EH (cell line): ENCODE measurements around the gene KCNMB1.
A peak's percentile ranks its signal among the peaks of the same experiment; 100 is the strongest.

Source experiments
- DNase-seq: peaks from one replicate; pipeline ENCODE4 v3.0.0-alpha.2; 2015; ENCODE audit warnings: low read depth

The KCNMB1 gene

GRCh38 chr5:170414786-170415185 lies 25.6 kb upstream of the KCNMB1 start:
- DNase-seq, result no peak

GRCh38 chr5:170413897-170414296 lies 24.7 kb upstream of the KCNMB1 start:
- no peak for DNase-seq

GRCh38 chr5:170411100-170411499 lies 21.9 kb upstream of the KCNMB1 start:
- no peak for DNase-seq

GRCh38 chr5:170410401-170410800 lies 21.2 kb upstream of the KCNMB1 start:
- no peak for DNase-seq

GRCh38 chr5:170408877-170409660 lies 19.9 kb upstream of the KCNMB1 start:
- no peak for DNase-seq

- no peak for DNase-seq
Observed at GRCh38 chr5:170408226-170408625, 19.1 kb upstream of the KCNMB1 start.

- DNase-seq, result no peak
Observed at GRCh38 chr5:170407062-170407461, 17.9 kb upstream of the KCNMB1 start.

- no peak for DNase-seq
Observed at GRCh38 chr5:170405817-170406216, 16.6 kb upstream of the KCNMB1 start.

- DNase-seq, result no peak
Observed at GRCh38 chr5:170404398-170404797, 15.2 kb upstream of the KCNMB1 start.

- DNase-seq, result no peak
Observed at GRCh38 chr5:170403675-170404074, 14.5 kb upstream of the KCNMB1 start.

GRCh38 chr5:170402508-170402907 lies 13.3 kb upstream of the KCNMB1 start:
- DNase-seq, result no peak

GRCh38 chr5:170397059-170397458 lies 7.9 kb upstream of the KCNMB1 start:
- DNase-seq, result no peak

- DNase-seq, result no peak
Observed at GRCh38 chr5:170393958-170394357, 4.8 kb upstream of the KCNMB1 start.

- DNase-seq, result peak; percentile 17
Observed at GRCh38 chr5:170393235-170393634, 4.1 kb upstream of the KCNMB1 start.

- no peak for DNase-seq
Observed at GRCh38 chr5:170390472-170390871, 1.3 kb upstream of the KCNMB1 start.

- DNase-seq, result no peak
Observed at GRCh38 chr5:170389550-170389892, 354 bp upstream of the KCNMB1 start.

- DNase-seq, result no peak
Observed at GRCh38 chr5:170387775-170388639, 1.2 kb downstream of the KCNMB1 start.

GRCh38 chr5:170386743-170387395 lies 2.3 kb downstream of the KCNMB1 start:
- no peak for DNase-seq

- no peak for DNase-seq
Observed at GRCh38 chr5:170383227-170383626, 5.9 kb downstream of the KCNMB1 start.

- DNase-seq, result no peak
Observed at GRCh38 chr5:170382790-170383189, 6.4 kb downstream of the KCNMB1 start.

GRCh38 chr5:170380361-170380951 lies 8.7 kb downstream of the KCNMB1 start:
- DNase-seq, result no peak

- DNase-seq, result no peak
Observed at GRCh38 chr5:170378740-170379139, 10.4 kb downstream of the KCNMB1 start.
